Muscle of leg (tissue), 11 donors: ENCODE results near the gene CPXM1. TPM values are rescaled to one million over a fixed set of nuclear protein-coding genes. Genes with fewer than 3 reads are reported as not detected.

ENCODE experiments used
- DNase-seq: peaks from one replicate; pipeline ENCODE4 v3.0.0; 2013
- H3K27ac ChIP-seq: one replicate; pipeline ENCODE4 v1.5.1; 2013; ENCODE audit warnings: mild to moderate bottlenecking, low read length, control low read depth
- H3K27me3 ChIP-seq: one replicate; pipeline ENCODE4 v1.6.1; 2013; ENCODE audit warnings: low read length; ENCODE audit not compliant: control insufficient read depth, insufficient read depth
- H3K36me3 ChIP-seq: one replicate; pipeline ENCODE4 v1.6.1; 2013; ENCODE audit warnings: low read length; ENCODE audit not compliant: control insufficient read depth, insufficient read depth
- H3K4me1 ChIP-seq: one replicate; pipeline ENCODE4 v1.6.1; 2013; ENCODE audit warnings: low read length; ENCODE audit not compliant: control insufficient read depth, insufficient read depth
- H3K4me3 ChIP-seq: one replicate; pipeline ENCODE4 v1.5.1; 2013; ENCODE audit warnings: low read length, control low read depth
- H3K9me3 ChIP-seq: replicated peaks from 2 replicates; pipeline ENCODE4 v1.6.1; 2013; ENCODE audit warnings: low read depth, low read length; ENCODE audit not compliant: control insufficient read depth
- WGBS: methylation state at CpG from one replicate; pipeline ENCODE4 v1.1.5; 2013; ENCODE audit warnings: missing lambda C conversion rate; ENCODE audit not compliant: insufficient coverage; 5-methylcytosine and 5-hydroxymethylcytosine counted together
- polyA plus RNA-seq, 8 donors: library from polyadenylated mRNA; unstranded; fragments of 120-200 nt; gene quantifications; one replicate each; pipeline versions ENCODE4 v1.2.1 to v1.2.3, GENCODE V29; 2013; ENCODE audit warnings: inconsistent platforms in 1 of 8, low replicate concordance in 1 of 8; ENCODE audit not compliant: insufficient read length in 8 of 8, insufficient read depth in 1 of 8
- total RNA-seq: library from RNA; stranded (reverse); fragments of 120-200 nt; gene quantifications from one replicate; pipeline ENCODE4 v1.2.4, GENCODE V29; 2013

The CPXM1 gene
- total and polyA plus RNA-seq, 9 donors = 41.5 to 83.9 (median 61.4) TPM

DNA sequence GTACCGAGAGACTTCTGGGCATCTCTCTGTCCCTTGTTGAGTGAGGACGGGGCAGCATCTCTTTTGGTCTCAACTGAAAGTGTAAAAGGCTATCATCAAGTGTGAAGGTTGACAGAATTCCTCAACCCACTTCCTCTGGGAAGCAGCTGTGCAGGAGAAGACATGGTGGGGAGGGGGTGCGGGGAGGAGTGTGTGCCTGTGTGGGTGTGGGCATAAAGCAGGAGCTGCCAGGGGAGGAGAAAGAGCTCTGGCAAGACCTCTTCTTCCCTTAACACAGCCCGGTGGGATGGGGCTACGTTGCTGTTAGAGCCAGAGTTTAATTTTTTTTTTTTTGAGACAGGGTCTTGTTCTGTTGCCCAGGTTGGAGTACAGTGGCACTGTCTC is 31.8 kb downstream of the CPXM1 start:
- Histone ChIP-seq H3K9me3 (no peaks in the 10 kb centered on the region), H3K27me3 (peaks cover 20% of the 10 kb centered on the region), H3K27ac (no peak overlapping the region), H3K36me3 (no peaks in the 10 kb centered on the region), H3K4me3 (no peak overlapping the region), H3K4me1 (no peaks in the 10 kb centered on the region)
- WGBS = no CpG with 5 or more reads among the region's 5 CpGs
- DNase-seq = no peak

DNA sequence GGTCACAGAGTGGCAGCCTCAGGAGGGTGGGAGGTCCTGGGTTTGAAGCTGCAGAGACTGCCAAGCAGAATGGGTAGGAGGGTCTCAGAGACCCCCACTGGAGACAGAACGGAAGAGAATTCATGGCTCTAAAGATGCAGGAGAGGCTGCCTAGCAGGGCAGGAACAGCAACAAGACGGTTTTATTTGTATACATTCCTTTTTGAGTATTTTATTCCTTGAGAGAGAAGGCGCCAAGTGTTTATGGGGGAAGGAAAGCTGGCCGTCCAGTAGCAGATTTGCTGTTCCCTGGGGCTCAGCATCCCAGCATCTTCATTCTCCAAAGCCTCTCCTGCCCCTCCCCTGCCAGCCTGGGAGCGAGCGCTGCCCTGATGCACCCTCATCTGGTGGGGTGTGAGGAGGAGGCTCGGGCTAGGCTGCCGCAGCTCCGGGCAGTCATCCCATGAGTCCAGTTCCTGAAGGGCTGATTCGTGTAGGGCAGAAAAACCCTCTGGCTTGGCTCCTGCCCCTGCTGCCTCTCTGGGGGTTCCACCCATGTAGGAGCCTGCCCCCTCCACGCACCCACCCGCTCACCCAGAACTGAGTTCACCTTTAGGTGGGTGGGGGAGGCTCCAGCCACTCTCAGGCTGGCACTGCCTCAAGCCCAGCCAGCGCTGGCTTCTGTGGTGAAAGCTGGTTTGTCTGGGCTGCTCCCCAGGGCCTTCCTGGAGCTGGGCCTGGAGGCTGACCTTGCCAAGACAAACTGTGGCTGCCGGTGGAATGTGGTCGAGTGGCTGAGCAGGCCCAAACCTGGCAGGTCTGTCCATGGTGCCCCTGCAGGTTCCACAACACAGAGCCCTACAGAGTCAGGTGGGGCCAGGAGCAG is 32.4 kb downstream of the CPXM1 start:
- no peak for DNase-seq
- no peaks in the 10 kb centered on the region for H3K4me1 ChIP-seq
- H3K36me3 ChIP-seq = no peaks in the 10 kb centered on the region
- H3K4me3 ChIP-seq = no peak overlapping the region
- peaks cover 20% of the 10 kb centered on the region for H3K27me3 ChIP-seq
- WGBS = 57% methylated on average over 6 of the region's 15 CpGs
- no peaks in the 10 kb centered on the region for H3K9me3 ChIP-seq
- no peak overlapping the region for H3K27ac ChIP-seq

- Histone ChIP-seq H3K27me3 (peaks cover 11% of the 10 kb centered on the region), H3K27ac (no peak overlapping the region), H3K36me3 (no peaks in the 10 kb centered on the region), H3K9me3 (no peaks in the 10 kb centered on the region), H3K4me3 (no peak overlapping the region), H3K4me1 (no peaks in the 10 kb centered on the region)
- DNase-seq = no peak
- WGBS = no CpG with 5 or more reads among the region's 5 CpGs
Observed at GRCh38 chr20:2763186-2763585, 37.2 kb downstream of the CPXM1 start.

DNA sequence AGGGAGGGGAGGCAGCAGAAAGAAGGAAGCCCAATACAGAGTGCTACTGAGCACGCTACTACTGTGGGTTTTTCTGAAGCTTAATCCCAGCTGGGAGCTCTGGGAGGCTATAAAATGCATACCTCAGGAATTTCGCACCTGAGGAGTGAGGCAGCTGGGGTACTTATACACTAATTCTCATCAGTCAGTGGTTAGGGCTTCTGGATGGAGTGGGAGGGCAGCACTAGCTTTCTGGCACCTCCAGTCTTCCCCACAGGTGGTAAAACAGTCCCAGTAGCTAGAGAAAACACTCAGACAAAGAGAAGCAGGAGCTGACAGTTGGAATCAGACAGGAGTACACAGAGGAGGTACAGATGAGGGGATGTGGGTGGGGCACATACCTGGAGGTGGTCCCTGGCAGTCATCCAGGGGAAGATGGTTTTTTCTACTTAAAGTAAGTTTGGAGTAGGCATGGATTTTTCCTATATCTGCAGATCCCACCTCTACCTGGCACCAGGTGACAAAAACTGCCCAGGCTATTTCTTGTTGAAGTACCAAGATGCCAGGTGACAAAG is 37.8 kb downstream of the CPXM1 start:
- Histone ChIP-seq H3K27ac (no peak overlapping the region), H3K9me3 (no peaks in the 10 kb centered on the region), H3K4me3 (no peak overlapping the region), H3K4me1 (no peaks in the 10 kb centered on the region), H3K36me3 (no peaks in the 10 kb centered on the region), H3K27me3 (peaks cover 9% of the 10 kb centered on the region)
- WGBS = no CpG with 5 or more reads among the region's 2 CpGs
- no peak for DNase-seq

GRCh38 chr20:2761885-2762284 is 38.5 kb downstream of the CPXM1 start:
- Histone ChIP-seq H3K4me3 (no peak overlapping the region), H3K27me3 (peaks cover 12% of the 10 kb centered on the region)
- 89% methylated on average over 2 of the region's 4 CpGs for WGBS

DNA sequence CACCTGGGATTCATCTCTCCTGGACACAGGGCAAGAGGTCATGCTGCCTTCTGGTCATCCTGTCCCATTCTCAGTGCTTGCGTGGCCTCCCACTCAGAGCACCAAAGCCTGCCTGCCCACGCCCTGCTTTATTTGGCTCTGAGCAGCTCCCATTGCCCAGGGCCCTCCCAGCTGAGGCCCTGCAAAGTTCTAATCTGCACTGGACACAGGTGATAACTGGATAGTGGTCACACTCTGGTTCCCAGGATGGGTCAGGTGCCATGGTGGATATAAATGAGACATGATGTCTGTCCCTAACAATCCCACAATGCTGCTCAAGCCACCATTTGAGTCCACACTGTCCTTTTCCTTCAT is 39.5 kb downstream of the CPXM1 start:
- Histone ChIP-seq H3K36me3 (no peaks in the 10 kb centered on the region), H3K4me1 (no peaks in the 10 kb centered on the region), H3K27ac (no peak overlapping the region), H3K27me3 (peaks cover 18% of the 10 kb centered on the region), H3K4me3 (no peak overlapping the region), H3K9me3 (no peaks in the 10 kb centered on the region)
- WGBS = 94% methylated on average over 2 of the region's 2 CpGs
- no peak for DNase-seq

More at GRCh38 chr20:2761885-2762284, 38.5 kb downstream of the CPXM1 start:
- no peaks in the 10 kb centered on the region for H3K9me3 ChIP-seq
- H3K36me3 ChIP-seq = no peaks in the 10 kb centered on the region
- no peak for DNase-seq
- H3K27ac ChIP-seq = no peak overlapping the region
- H3K4me1 ChIP-seq = no peaks in the 10 kb centered on the region

- H3K36me3 ChIP-seq = no peaks in the 10 kb centered on the region
- peaks cover 23% of the 10 kb centered on the region for H3K27me3 ChIP-seq
- WGBS = 84% methylated on average over 4 of the region's 7 CpGs
- H3K4me3 ChIP-seq = no peak overlapping the region
- no peak overlapping the region for H3K27ac ChIP-seq
- no peaks in the 10 kb centered on the region for H3K4me1 ChIP-seq
- no peaks in the 10 kb centered on the region for H3K9me3 ChIP-seq
- DNase-seq = no peak
Observed at GRCh38 chr20:2760297-2760951, 40.0 kb downstream of the CPXM1 start.

DNA sequence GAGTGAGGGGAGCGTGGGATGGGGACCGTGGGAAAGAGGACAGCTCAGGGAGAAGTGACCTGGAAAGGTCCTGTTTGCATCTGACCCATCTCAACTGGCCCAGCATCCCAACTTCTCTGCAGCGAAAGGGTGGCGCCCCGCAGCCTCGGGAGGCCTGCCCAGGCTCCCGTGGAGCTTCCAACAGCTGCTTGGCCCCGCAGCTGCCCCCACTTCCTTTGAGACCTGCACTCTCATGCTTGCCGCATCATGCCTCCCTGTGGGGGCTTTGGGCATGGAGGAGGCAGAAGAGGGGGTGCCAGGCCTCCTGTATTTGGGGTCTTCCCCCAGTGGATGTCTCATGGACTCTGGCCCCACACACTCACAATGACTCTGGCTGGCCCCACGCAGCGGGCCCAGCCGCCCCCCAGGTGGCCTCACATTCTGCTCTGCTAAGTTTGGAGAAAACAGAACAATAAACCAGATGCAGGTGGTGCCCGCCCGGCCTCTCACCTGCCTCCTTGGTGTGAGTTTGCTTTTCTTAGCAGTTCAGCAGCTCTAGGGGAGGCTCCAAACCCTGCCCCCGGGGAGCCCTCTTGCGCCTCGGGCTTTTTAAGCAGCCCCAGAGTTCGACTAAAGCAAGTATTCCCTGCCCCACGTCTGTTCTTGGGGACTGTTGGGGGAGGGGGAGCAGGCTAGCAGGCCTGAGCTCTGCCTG is 40.7 kb downstream of the CPXM1 start:
- Histone ChIP-seq H3K36me3 (no peaks in the 10 kb centered on the region), H3K9me3 (no peaks in the 10 kb centered on the region), H3K27ac (no peak overlapping the region), H3K4me3 (no peak overlapping the region), H3K27me3 (peaks cover 30% of the 10 kb centered on the region), H3K4me1 (no peaks in the 10 kb centered on the region)
- 39% methylated on average over 6 of the region's 19 CpGs for WGBS
- no peak for DNase-seq

DNA sequence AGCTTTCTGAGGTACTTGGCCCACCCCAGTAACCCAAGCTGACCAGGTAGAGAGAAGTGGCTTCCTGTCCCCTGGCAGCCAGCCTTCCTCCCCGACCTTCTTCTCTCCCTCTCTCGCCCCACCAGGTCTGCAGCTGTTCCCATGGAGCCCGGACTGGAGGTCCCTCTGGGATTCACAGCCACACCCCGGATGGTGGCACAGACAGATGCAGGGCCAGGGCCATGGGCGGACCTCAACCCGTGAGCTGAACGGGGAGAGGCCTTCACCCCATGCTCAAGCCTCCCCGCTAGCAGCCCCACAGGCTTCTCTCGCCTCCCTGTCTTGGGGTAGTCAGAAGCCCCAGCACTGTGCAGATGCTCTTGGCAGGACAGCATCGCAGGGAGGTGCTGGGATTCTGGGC is 41.3 kb downstream of the CPXM1 start:
- no peak overlapping the region for H3K4me3 ChIP-seq
- no peak for DNase-seq
- H3K27ac ChIP-seq = no peak overlapping the region
- H3K36me3 ChIP-seq = no peaks in the 10 kb centered on the region
- no peaks in the 10 kb centered on the region for H3K9me3 ChIP-seq
- WGBS = 70% methylated on average over 5 of the region's 10 CpGs
- H3K4me1 ChIP-seq = no peaks in the 10 kb centered on the region
- H3K27me3 ChIP-seq = peaks cover 32% of the 10 kb centered on the region

GRCh38 chr20:2757969-2758368 is 42.5 kb downstream of the CPXM1 start:
- DNase-seq = peak; percentile 84
- Histone ChIP-seq H3K27ac (no peak overlapping the region), H3K27me3 (peaks cover 44% of the 10 kb centered on the region), H3K9me3 (no peaks in the 10 kb centered on the region), H3K36me3 (no peaks in the 10 kb centered on the region), H3K4me1 (peaks cover 4% of the 10 kb centered on the region), H3K4me3 (no peak overlapping the region)
- WGBS = 35% methylated on average over 4 of the region's 5 CpGs
